Cardiac muscle cell (in vitro differentiated cells and primary cell): ENCODE data around the gene ARPP21. TPM values are rescaled to one million over a fixed set of nuclear protein-coding genes. Genes with fewer than 3 reads are reported as not detected.

Experiments
- DNase-seq, 2 donors: peaks; one replicate each; pipeline versions ENCODE4 v3.0.0 to v3.0.0-alpha.2; 2010 to 2017; ENCODE audit warnings: low read depth in 1 of 2, low spot score in 1 of 2
- H3K27ac ChIP-seq: fragments of 200-600 bp; sonication (generic); 2 replicates; pipeline ENCODE4 v1.5.1; 2016
- H3K27me3 ChIP-seq: fragments of 200-600 bp; sonication (generic); 2 replicates; pipeline ENCODE4 v1.6.0; 2016; ENCODE audit warnings: control low read depth
- H3K36me3 ChIP-seq: fragments of 200-600 bp; sonication (generic); 2 replicates; pipeline ENCODE4 v1.5.1; 2016; ENCODE audit warnings: control low read depth
- H3K4me1 ChIP-seq: fragments of 200-600 bp; sonication (generic); 2 replicates; pipeline ENCODE4 v1.8.1; 2017; ENCODE audit warnings: low read depth, mild to moderate bottlenecking, mixed run types
- H3K4me3 ChIP-seq: fragments of 200-600 bp; sonication (generic); 2 replicates; pipeline ENCODE4 v1.5.1; 2016; ENCODE audit warnings: mild to moderate bottlenecking
- H3K9me3 ChIP-seq: fragments of 200-600 bp; sonication (generic); 2 replicates; pipeline ENCODE4 v1.5.1; 2017; ENCODE audit warnings: low read depth, mild to moderate bottlenecking, control low read depth
- CTCF ChIP-seq: IDR thresholded peaks from 2 replicates; pipeline ENCODE4 v1.5.1; 2012; ENCODE audit warnings: low read depth, mild to moderate bottlenecking, low read length
- polyA plus RNA-seq: library from polyadenylated mRNA; unstranded; fragments of >200 nt; fragmentation: Nextera tagmentation; extraction: Ambion mirVana; gene quantifications from 2 replicates; pipeline ENCODE4 v1.2.1, GENCODE V29; 2016
- total RNA-seq: library from RNA; depleted of rRNA; stranded (reverse); fragments of >200 nt; gene quantifications from 2 replicates; pipeline ENCODE4 v1.2.3, GENCODE V29; 2016

The ARPP21 gene
- total and polyA plus RNA-seq, 2 experiments from 2014 or later = 0.04 TPM; not detected in 1

- peak in 1 of 2 donors; percentile 15 for DNase-seq
- Histone ChIP-seq H3K27ac (no peak overlapping the region), H3K4me1 (peaks cover 7% of the 10 kb centered on the region)
Measured at GRCh38 chr3:35757991-35758757, 118.8 kb downstream of the ARPP21 start.

GRCh38 chr3:35760146-35760545 lies 120.8 kb downstream of the ARPP21 start:
- Histone ChIP-seq H3K36me3 (no peaks in the 10 kb centered on the region), H3K27ac (no peak overlapping the region), H3K9me3 (no peaks in the 10 kb centered on the region), H3K4me1 (peaks cover 7% of the 10 kb centered on the region), H3K4me3 (no peak overlapping the region), H3K27me3 (no peaks in the 10 kb centered on the region)
- TF ChIP-seq CTCF = no peak
- DNase-seq = peak in 1 of 2 donors; percentile 13

More at GRCh38 chr3:35757991-35758757, 118.8 kb downstream of the ARPP21 start:
- Histone ChIP-seq H3K4me3 (no peak overlapping the region), H3K36me3 (no peaks in the 10 kb centered on the region), H3K9me3 (no peaks in the 10 kb centered on the region), H3K27me3 (no peaks in the 10 kb centered on the region)
- TF ChIP-seq CTCF = no peak

GRCh38 chr3:35761311-35761710 lies 122.0 kb downstream of the ARPP21 start:
- DNase-seq = no peak
- peaks cover 7% of the 10 kb centered on the region for H3K4me1 ChIP-seq
- H3K27me3 ChIP-seq = no peaks in the 10 kb centered on the region
- H3K27ac ChIP-seq = no peak overlapping the region
- H3K4me3 ChIP-seq = no peak overlapping the region
- TF ChIP-seq CTCF = no peak
- no peaks in the 10 kb centered on the region for H3K9me3 ChIP-seq
- H3K36me3 ChIP-seq = no peaks in the 10 kb centered on the region

GRCh38 chr3:35772381-35773015 lies 133.2 kb downstream of the ARPP21 start:
- no peaks in the 10 kb centered on the region for H3K36me3 ChIP-seq
- no peaks in the 10 kb centered on the region for H3K27me3 ChIP-seq
- no peak for TF ChIP-seq CTCF
- H3K4me3 ChIP-seq = no peak overlapping the region
- H3K9me3 ChIP-seq = no peaks in the 10 kb centered on the region
- no peak overlapping the region for H3K27ac ChIP-seq
- no peak for DNase-seq
- H3K4me1 ChIP-seq = no peaks in the 10 kb centered on the region

- H3K9me3 ChIP-seq = no peaks in the 10 kb centered on the region
- no peak for TF ChIP-seq CTCF
- no peaks in the 10 kb centered on the region for H3K36me3 ChIP-seq
- no peak for DNase-seq
- H3K27ac ChIP-seq = no peak overlapping the region
- no peaks in the 10 kb centered on the region for H3K4me1 ChIP-seq
- H3K4me3 ChIP-seq = no peak overlapping the region
- no peaks in the 10 kb centered on the region for H3K27me3 ChIP-seq
Measured at GRCh38 chr3:35773417-35773816, 134.1 kb downstream of the ARPP21 start.
